ENCODE measurements around the gene DLGAP1.
A peak's percentile ranks its signal among the peaks of the same experiment; 100 is the strongest.

Gene DLGAP1

DNA sequence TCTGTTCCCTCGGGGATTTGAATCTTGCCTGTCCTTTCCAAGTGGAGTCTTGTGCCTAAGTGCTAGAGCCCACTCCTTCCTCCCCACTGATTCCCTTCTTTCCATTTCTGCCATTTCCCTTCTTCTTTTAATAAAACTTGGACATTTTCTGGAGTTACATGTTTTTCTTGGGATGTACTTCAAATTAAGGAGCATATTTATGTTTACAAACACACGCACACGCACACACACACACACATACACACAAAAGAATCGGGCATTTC, 850.9 kb downstream of the DLGAP1 start:
- TF ChIP-seq, protein P1, sequence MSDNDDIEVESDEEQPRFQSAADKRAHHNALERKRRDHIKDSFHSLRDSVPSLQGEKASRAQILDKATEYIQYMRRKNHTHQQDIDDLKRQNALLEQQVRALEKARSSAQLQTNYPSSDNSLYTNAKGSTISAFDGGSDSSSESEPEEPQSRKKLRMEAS (IDR thresholded peaks at IDR 0.05) = peak; percentile 2; the same call in 1 of the 2 replicates
- TF ChIP-seq CREB1 (IDR thresholded peaks at IDR 0.05; ENCODE audit: low read depth) = no peak

DNA sequence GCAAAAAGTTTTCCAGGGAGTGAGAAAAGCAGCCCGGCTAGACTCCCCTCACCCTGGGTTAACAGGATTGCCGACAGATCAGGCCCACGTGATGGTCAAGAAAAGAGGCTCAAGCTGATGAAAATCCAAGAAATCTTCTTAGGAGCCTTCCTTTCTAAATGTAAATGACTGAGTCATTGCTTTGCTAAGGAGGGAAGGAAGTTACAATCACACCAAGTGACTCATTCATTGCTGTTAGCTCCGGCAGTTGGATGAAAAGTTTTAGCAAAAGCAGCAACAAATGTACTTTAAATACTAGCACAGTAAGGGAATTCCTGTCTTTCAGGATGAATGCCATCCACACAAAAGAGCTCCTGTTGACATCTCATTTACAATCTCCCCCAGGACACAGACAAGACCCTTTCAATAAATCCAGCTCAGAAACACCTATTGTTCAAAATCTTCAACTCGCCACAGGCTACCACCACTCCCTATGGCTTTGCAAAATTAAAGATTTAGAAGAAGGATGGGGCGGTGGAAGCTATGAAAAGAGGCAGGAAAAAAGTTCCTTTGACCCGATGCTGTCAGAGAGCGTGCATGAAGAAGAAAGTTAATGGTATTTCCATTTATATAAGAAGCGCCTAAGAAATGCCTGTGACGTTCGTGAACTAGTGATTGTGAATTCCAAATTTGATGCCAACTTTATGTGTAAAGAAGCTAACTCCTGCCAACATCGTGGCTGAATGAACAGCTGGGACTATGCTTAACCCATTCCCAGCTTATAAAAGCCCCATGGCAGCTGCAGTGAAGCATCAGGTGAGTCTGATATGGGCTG, 851.5 kb downstream of the DLGAP1 start:
- TF ChIP-seq, protein P2, sequence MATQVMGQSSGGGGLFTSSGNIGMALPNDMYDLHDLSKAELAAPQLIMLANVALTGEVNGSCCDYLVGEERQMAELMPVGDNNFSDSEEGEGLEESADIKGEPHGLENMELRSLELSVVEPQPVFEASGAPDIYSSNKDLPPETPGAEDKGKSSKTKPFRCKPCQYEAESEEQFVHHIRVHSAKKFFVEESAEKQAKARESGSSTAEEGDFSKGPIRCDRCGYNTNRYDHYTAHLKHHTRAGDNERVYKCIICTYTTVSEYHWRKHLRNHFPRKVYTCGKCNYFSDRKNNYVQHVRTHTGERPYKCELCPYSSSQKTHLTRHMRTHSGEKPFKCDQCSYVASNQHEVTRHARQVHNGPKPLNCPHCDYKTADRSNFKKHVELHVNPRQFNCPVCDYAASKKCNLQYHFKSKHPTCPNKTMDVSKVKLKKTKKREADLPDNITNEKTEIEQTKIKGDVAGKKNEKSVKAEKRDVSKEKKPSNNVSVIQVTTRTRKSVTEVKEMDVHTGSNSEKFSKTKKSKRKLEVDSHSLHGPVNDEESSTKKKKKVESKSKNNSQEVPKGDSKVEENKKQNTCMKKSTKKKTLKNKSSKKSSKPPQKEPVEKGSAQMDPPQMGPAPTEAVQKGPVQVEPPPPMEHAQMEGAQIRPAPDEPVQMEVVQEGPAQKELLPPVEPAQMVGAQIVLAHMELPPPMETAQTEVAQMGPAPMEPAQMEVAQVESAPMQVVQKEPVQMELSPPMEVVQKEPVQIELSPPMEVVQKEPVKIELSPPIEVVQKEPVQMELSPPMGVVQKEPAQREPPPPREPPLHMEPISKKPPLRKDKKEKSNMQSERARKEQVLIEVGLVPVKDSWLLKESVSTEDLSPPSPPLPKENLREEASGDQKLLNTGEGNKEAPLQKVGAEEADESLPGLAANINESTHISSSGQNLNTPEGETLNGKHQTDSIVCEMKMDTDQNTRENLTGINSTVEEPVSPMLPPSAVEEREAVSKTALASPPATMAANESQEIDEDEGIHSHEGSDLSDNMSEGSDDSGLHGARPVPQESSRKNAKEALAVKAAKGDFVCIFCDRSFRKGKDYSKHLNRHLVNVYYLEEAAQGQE (IDR thresholded peaks at IDR 0.05; ENCODE audit: low read depth) = no peak
- TF ChIP-seq, protein P1 (IDR thresholded peaks at IDR 0.05) = peak; percentile 1; the same call in 1 of the 2 replicates
- TF ChIP-seq RAD21 (IDR thresholded peaks at IDR 0.05; ENCODE audit: low read depth) (peak; percentile 6; the same call in 1 of the 2 replicates), FOXM1 (IDR thresholded peaks at IDR 0.05; ENCODE audit: borderline replicate concordance, low read depth) (peak; percentile 93), NFIC (IDR thresholded peaks at IDR 0.05) (peak; percentile 65), ZBTB7A (IDR thresholded peaks at IDR 0.05; ENCODE audit: low read depth) (peak; percentile 64; the same call in 1 of the 2 replicates), CREB1 (IDR thresholded peaks at IDR 0.05; ENCODE audit: low read depth) (peak; percentile 52), EGR1 (IDR thresholded peaks at IDR 0.05) (no peak), TCF12 (IDR thresholded peaks at IDR 0.05; ENCODE audit: low read depth) (peak; percentile 92), CEBPB (IDR thresholded peaks at IDR 0.05) (no peak), TAF1 (IDR thresholded peaks at IDR 0.05; ENCODE audit: low read depth) (0 out of 2 replicates have a peak, but pooled peaks have one; percentile 29), TEAD4 (IDR thresholded peaks at IDR 0.05) (peak; percentile 65; the same call in 1 of the 2 replicates), EP300 (IDR thresholded peaks at IDR 0.05; ENCODE audit: borderline replicate concordance) (peak; percentile 95), YY1 (IDR thresholded peaks at IDR 0.05; ENCODE audit: low read depth) (peak; percentile 35; the same call in 1 of the 2 replicates)
- TF ChIP-seq, protein P3, sequence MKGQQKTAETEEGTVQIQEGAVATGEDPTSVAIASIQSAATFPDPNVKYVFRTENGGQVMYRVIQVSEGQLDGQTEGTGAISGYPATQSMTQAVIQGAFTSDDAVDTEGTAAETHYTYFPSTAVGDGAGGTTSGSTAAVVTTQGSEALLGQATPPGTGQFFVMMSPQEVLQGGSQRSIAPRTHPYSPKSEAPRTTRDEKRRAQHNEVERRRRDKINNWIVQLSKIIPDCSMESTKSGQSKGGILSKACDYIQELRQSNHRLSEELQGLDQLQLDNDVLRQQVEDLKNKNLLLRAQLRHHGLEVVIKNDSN (IDR thresholded peaks at IDR 0.05) = peak; percentile 84

DNA sequence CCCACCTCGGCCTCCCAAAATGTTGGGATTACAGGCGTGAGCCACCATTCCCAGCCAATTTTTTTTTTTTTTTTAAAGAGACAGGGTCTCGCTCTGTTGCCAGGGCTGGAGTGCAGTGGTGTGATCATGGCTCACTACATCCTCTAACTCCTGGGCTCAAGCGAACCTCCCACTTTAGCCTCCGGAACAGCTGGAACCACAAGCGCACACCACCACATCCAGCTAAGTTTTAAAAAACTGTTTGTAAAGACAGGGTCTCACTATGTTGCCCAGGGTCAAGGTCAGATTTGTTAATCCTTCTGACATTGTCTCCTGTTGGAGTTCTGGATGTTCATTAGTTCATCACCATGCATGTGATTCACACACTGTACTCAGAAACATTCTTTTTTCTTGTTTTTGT, 855.2 kb downstream of the DLGAP1 start:
- TF ChIP-seq CREB1 (IDR thresholded peaks at IDR 0.05; ENCODE audit: low read depth) (no peak), EP300 (IDR thresholded peaks at IDR 0.05; ENCODE audit: borderline replicate concordance) (no peak), FOXM1 (IDR thresholded peaks at IDR 0.05; ENCODE audit: borderline replicate concordance, low read depth) (no peak), TAF1 (IDR thresholded peaks at IDR 0.05; ENCODE audit: low read depth) (no peak), NFIC (IDR thresholded peaks at IDR 0.05) (no peak), RAD21 (IDR thresholded peaks at IDR 0.05; ENCODE audit: low read depth) (no peak), YY1 (IDR thresholded peaks at IDR 0.05; ENCODE audit: low read depth) (no peak), EGR1 (IDR thresholded peaks at IDR 0.05) (no peak), TEAD4 (IDR thresholded peaks at IDR 0.05) (no peak), ZBTB7A (IDR thresholded peaks at IDR 0.05; ENCODE audit: low read depth) (no peak), TCF12 (IDR thresholded peaks at IDR 0.05; ENCODE audit: low read depth) (no peak), CEBPB (IDR thresholded peaks at IDR 0.05) (no peak)
- TF ChIP-seq, protein P2 (IDR thresholded peaks at IDR 0.05; ENCODE audit: low read depth) = no peak
- TF ChIP-seq, protein P1 (IDR thresholded peaks at IDR 0.05) = no peak
- TF ChIP-seq, protein P3 (IDR thresholded peaks at IDR 0.05) = no peak

DNA sequence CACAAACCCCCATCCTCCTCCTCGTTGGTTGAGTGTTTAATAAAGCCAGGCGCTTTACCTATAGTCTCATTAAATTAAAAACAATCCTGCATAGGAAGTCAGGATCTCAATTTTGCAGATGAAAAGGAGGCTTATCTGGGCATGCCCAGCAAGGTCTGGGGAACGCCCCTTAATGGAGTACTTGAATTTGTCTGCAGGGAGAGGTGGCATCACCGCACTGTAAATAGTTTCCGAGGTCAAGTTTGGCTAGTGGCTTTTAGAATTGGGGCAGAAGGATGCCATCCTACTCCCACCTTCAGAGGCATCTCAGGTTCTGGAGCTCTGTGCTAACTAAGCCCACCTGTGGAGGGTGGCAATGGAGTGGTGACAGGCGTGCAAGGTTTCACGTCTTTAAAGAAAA, 855.9 kb downstream of the DLGAP1 start:
- TF ChIP-seq TCF12 (IDR thresholded peaks at IDR 0.05; ENCODE audit: low read depth) (no peak), ZBTB7A (IDR thresholded peaks at IDR 0.05; ENCODE audit: low read depth) (no peak), TAF1 (IDR thresholded peaks at IDR 0.05; ENCODE audit: low read depth) (no peak), YY1 (IDR thresholded peaks at IDR 0.05; ENCODE audit: low read depth) (no peak), NFIC (IDR thresholded peaks at IDR 0.05) (no peak), EP300 (IDR thresholded peaks at IDR 0.05; ENCODE audit: borderline replicate concordance) (no peak), CREB1 (IDR thresholded peaks at IDR 0.05; ENCODE audit: low read depth) (no peak), CEBPB (IDR thresholded peaks at IDR 0.05) (no peak), TEAD4 (IDR thresholded peaks at IDR 0.05) (no peak)
- TF ChIP-seq, protein P3 (IDR thresholded peaks at IDR 0.05) = no peak

DNA sequence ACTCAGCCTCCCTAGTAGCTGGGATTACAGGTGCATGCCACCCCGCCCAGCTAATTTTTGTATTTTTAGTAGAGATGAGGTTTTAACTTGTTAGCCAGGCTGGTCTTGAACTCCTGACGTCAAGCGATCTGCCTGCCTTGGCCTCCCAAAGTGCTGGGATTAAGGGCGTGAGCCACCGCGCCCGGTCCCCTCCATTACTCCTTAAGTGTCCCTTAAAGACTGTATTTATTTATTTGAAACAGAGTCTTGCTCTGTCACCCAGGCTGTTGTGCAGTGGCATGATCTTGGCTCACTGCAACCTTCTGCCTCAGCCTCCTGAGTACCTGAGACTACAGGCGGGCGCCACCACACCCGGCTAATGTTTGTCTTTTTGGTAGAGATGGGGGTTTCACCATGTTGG, 856.5 kb downstream of the DLGAP1 start:
- TF ChIP-seq TEAD4 (IDR thresholded peaks at IDR 0.05) (no peak), CREB1 (IDR thresholded peaks at IDR 0.05; ENCODE audit: low read depth) (no peak), CEBPB (IDR thresholded peaks at IDR 0.05) (no peak), EGR1 (IDR thresholded peaks at IDR 0.05) (no peak), RAD21 (IDR thresholded peaks at IDR 0.05; ENCODE audit: low read depth) (no peak), EP300 (IDR thresholded peaks at IDR 0.05; ENCODE audit: borderline replicate concordance) (no peak), FOXM1 (IDR thresholded peaks at IDR 0.05; ENCODE audit: borderline replicate concordance, low read depth) (no peak), TCF12 (IDR thresholded peaks at IDR 0.05; ENCODE audit: low read depth) (no peak), NFIC (IDR thresholded peaks at IDR 0.05) (no peak)
- TF ChIP-seq, protein P2 (IDR thresholded peaks at IDR 0.05; ENCODE audit: low read depth) = no peak
- TF ChIP-seq, protein P1 (IDR thresholded peaks at IDR 0.05) = no peak
- TF ChIP-seq, protein P3 (IDR thresholded peaks at IDR 0.05) = no peak

Data from Ishikawa (cell line).